ENCODE data around the gene WDTC1. TPM values are rescaled to one million over a fixed set of nuclear protein-coding genes. Genes with fewer than 3 reads are reported as not detected.
A peak's percentile ranks its signal among the peaks of the same experiment; 100 is the strongest.

Gene WDTC1
- total and polyA plus RNA-seq, 2 of the 8 experiments (the other 6 are each of a cell fraction or from before 2014, with no cell fraction given) = 7.5 to 18.7 TPM

DNA sequence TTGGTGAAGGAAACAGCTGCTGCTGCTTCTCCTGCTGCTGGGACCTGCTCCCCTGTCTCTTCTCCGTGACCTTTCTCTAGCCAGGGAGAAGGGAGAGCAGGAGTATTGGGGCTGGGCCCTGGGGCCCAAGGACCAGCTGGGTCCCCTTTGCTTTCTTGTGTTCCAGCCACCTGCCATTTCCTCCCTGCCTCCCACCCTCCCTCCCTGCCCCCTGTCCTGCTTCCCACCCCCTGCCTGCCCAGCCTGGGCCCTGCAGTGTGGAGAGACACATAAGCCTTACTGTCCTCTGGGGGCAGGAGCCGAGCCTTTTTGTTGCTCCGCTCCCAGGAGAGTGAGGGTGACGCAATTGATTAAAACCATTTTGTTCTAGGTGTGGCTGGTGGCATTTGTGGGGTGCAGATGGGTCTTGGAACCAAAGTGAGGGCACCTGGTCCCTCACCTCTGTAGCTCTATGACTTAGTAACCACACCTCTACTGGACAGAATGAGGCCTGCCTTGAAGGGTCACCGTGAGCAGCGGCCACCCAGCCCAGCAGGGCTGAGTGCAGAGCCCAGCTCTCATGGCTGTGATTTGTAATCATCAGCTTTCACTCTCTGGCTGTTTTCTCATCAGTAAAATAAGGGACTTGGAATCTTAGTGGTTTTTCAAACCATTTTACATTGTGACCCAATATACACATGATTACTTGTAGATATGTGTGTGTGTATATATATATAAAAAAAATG lies 73.6 kb downstream of the WDTC1 start:
- Histone ChIP-seq H3K23me2 (ENCODE audit: low read depth, low read length) (0 out of 2 replicates have a peak, but pooled peaks cover 3% of the 10 kb centered on the region), H4K8ac (ENCODE audit: extremely low read depth, insufficient read depth, low read length) (peak overlapping the region; percentile 32; the same call in 1 of the 2 replicates), H3K9ac (replicated peaks in 1 of 4; ENCODE audit: extremely low read depth in 1 of 4, low read depth in 3 of 4, low read length in 3 of 4) (peak overlapping the region in 1 of 4 experiments; percentile 29; a peak in 2 of 7 replicates), H3K4me2 (ENCODE audit: insufficient read depth in 1 of 2, low read depth in 2 of 2, low read length in 2 of 2) (peak overlapping the region; percentile 65 to 73), H3K4me1 (replicated peaks in 1 of 4; ENCODE audit: control insufficient read depth in 3 of 4, insufficient read depth in 4 of 4, low read length in 3 of 4) (peaks cover 11 to 15% (median 13%) of the 10 kb centered on the region in 4 experiments), H3K56ac (replicated peaks; ENCODE audit: insufficient read length, low read depth, low read length) (no peak overlapping the region), H2BK20ac (ENCODE audit: low read length) (peak overlapping the region; percentile 94; the same call in 1 of the 2 replicates), H3K14ac (ENCODE audit: insufficient read length) (no peak overlapping the region), H4K91ac (replicated peaks; ENCODE audit: insufficient read length, low read length) (peak overlapping the region; percentile 49), H2BK15ac (ENCODE audit: low read length) (no peak overlapping the region), H3K4me3 (ENCODE audit: extremely low read depth in 1 of 4, insufficient read depth in 2 of 4, low read depth in 3 of 4, low read length in 4 of 4) (peak overlapping the region in 1 of 4 experiments; percentile 39; a peak in 2 of 8 replicates), H2BK12ac (ENCODE audit: low read depth, low read length) (peak overlapping the region; percentile 55; the same call in 1 of the 2 replicates), H3K79me2 (ENCODE audit: control insufficient read depth in 1 of 2, insufficient read depth in 2 of 2, low read length in 2 of 2) (no peaks in the 10 kb centered on the region), H3K27me3 (replicated peaks in 1 of 4; ENCODE audit: control insufficient read depth in 3 of 4, extremely low read depth in 1 of 4, insufficient read depth in 3 of 4, low read length in 3 of 4) (no peaks in the 10 kb centered on the region), H2AFZ (ENCODE audit: low read length) (no peak overlapping the region), H3K79me1 (ENCODE audit: low read depth, low read length) (no peaks in the 10 kb centered on the region), H2BK5ac (ENCODE audit: low read depth, low read length) (peak overlapping the region; percentile 96), H3K36me3 (ENCODE audit: control insufficient read depth in 2 of 4, insufficient read depth in 4 of 4, low read length in 3 of 4) (no peaks in the 10 kb centered on the region), H2AK5ac (ENCODE audit: low read depth, low read length) (peak overlapping the region; percentile 9; the same call in 1 of the 2 replicates), H3K18ac (ENCODE audit: extremely low read depth, low read length) (peak overlapping the region; percentile 86; the same call in 1 of the 2 replicates), H4K20me1 (replicated peaks in 1 of 2; ENCODE audit: control insufficient read depth in 1 of 2, insufficient read depth in 2 of 2, low read length in 2 of 2) (no peaks in the 10 kb centered on the region), H3K23ac (ENCODE audit: insufficient read length) (no peak overlapping the region), H4K5ac (ENCODE audit: insufficient read length, low read depth, low read length) (peak overlapping the region; percentile 78), H2BK120ac (replicated peaks; ENCODE audit: low read depth, low read length) (peak overlapping the region; percentile 75), H3K9me3 (ENCODE audit: insufficient read depth in 2 of 2, low read depth in 1 of 2, low read length in 1 of 2) (no peaks in the 10 kb centered on the region), H3K27ac (ENCODE audit: low read depth, low read length) (peak overlapping the region; percentile 57; the same call in 1 of the 2 replicates), H3K4ac (replicated peaks; ENCODE audit: insufficient read length, low read depth, low read length) (peak overlapping the region; percentile 45)
- FAIRE-seq (no peak), DNase-seq (ENCODE audit: low read depth in 1 of 2, low spot score in 2 of 2) (no peak)
- ChIA-PET CTCF (ENCODE audit: partially characterized antibody) (interaction anchor here (0.5 to 17.9 kb wide), 36 partner anchors 9 to 355 kb away, joined by 3 to 321 read pairs (median 4); partner anchors contain the start of genes CD164L2, GPR3, MAP3K6 and SYTL1), POLR2A (ENCODE audit: partially characterized antibody) (interaction anchor here (1.4 to 3.0 kb wide), 13 partner anchors 9 to 199 kb away, joined by 3 to 17 read pairs (median 6); partner anchors contain the start of genes CD164L2, SYTL1 and WDTC1)
- 82% methylated on average over 5 of the region's 6 CpGs; no CpG with 5 or more reads in 1 of the 2 experiments for WGBS, 2 experiments (ENCODE audit: extremely low coverage in 1 of 2, insufficient coverage in 1 of 2, insufficient read length in 1 of 2, insufficient replicate concordance in 2 of 2, low coverage in 1 of 2, low lambda C conversion rate in 2 of 2, missing lambda C conversion rate in 1 of 2)
- no peak for TF ChIP-seq TBP (IDR thresholded peaks at IDR 0.05; ENCODE audit: low read depth, low read length)
- TF ChIP-seq CHD1 (IDR thresholded peaks at IDR 0.05; ENCODE audit: low read depth, low read length) = no peak
- TF ChIP-seq POU5F1 (IDR thresholded peaks at IDR 0.05; ENCODE audit: low read depth, low read length) = no peak
- no peak for TF ChIP-seq EZH2 (IDR thresholded peaks at IDR 0.05; ENCODE audit: low read depth, low read length, severe bottlenecking)
- peak; percentile 75 for TF ChIP-seq CEBPB (IDR thresholded peaks at IDR 0.05; ENCODE audit: low read depth, low read length)
- no peak for TF ChIP-seq RXRA (IDR thresholded peaks at IDR 0.05; ENCODE audit: insufficient read depth, low read depth, low read length)
- no peak for TF ChIP-seq CTBP2 (IDR thresholded peaks at IDR 0.05; ENCODE audit: borderline replicate concordance, insufficient read depth, insufficient read length, low read length)
- no peak for TF ChIP-seq RAD21 (IDR thresholded peaks at IDR 0.05 in 1 of 2, conservative IDR thresholded peaks at IDR 0.05 in 1 of 2; ENCODE audit: low read depth in 2 of 2, low read length in 2 of 2)
- no peak for TF ChIP-seq EGR1 (IDR thresholded peaks at IDR 0.05; ENCODE audit: borderline replicate concordance, low read depth, low read length)
- no peak for TF ChIP-seq SIN3A (conservative IDR thresholded peaks at IDR 0.05 in 1 of 2, IDR thresholded peaks at IDR 0.05 in 1 of 2; ENCODE audit: low read depth in 1 of 2, low read length in 2 of 2)
- TF ChIP-seq POLR2A (IDR thresholded peaks at IDR 0.05; ENCODE audit: control extremely low read depth in 1 of 2, low read depth in 2 of 2, low read length in 2 of 2) = no peak
